Measurements from ENCODE around the gene TGM5. TPM values are rescaled to one million over a fixed set of nuclear protein-coding genes. Genes with fewer than 3 reads are reported as not detected.
A peak's percentile ranks its signal among the peaks of the same experiment; 100 is the strongest.

Gene TGM5
- total and polyA plus RNA-seq, 2 experiments from 2014 or later, result not detected

DNA sequence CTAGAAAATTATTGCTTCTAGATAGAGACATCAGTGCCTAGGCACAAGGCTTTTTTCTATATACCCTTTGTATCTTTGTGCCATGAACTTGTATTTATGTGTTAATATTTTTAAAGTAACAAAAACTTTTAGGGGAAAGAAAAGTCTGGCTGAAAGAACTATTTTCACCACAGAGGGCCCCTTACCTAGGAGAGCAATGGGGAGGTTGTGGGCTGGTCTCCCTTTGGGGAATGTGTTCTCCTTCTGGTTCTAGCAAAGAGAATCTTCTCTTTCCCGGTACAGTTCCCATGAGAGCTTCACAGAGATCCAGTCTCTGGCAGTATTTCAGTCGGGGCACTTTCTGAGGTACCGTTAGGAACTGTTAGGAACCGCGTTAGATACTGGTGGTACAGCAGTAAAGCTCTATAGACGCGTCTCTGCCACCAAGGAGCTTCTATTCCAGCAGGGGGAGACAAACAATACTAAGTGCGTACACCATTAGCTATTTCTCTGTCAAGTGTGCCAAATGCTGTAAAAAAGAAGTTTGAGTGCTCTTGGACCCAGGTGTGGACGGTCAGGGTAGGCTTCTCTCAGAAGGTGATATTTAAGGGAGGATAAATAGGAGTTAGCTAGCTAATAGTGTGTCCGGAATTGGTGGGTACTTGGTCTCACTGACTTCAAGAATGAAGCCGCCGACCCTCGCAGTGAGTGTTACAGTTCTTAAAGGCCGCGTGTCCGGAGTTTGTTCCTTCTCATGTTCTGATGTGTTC lies 41.4 kb downstream of the TGM5 start:
- no peak overlapping the region for H3K27ac ChIP-seq (ENCODE audit: low read depth)
- no peak overlapping the region for H3K4me3 ChIP-seq

More for the DNA sequence above, 41.4 kb downstream of the TGM5 start:
- Mint-ChIP-seq H3K27me3 (ENCODE audit: insufficient read depth, low read depth, poor library complexity) (peaks cover 6% of the 10 kb centered on the region), H3K9me3 (no peaks in the 10 kb centered on the region; the same call in 2 of the 3 replicates), H3K4me1 (no peaks in the 10 kb centered on the region), H3K4me3 (no peak overlapping the region), H3K27ac (no peak overlapping the region), H3K36me3 (ENCODE audit: low read depth) (no peaks in the 10 kb centered on the region)
- H3K79me2 ChIP-seq (replicated peaks; ENCODE audit: insufficient read depth), result no peaks in the 10 kb centered on the region
- ATAC-seq (peak; percentile 97), DNase-seq (ENCODE audit: low spot score) (peak; percentile 93)
- H3K4me2 ChIP-seq, result no peak overlapping the region
- H3K27me3 ChIP-seq (ENCODE audit: insufficient read depth), result no peaks in the 10 kb centered on the region
- H2AFZ ChIP-seq, result peak overlapping the region; percentile 8; the same call in 1 of the 2 replicates
- TF ChIP-seq STAT1 (IDR thresholded peaks at IDR 0.05; ENCODE audit: unreplicated experiment), result no peak
- TF ChIP-seq, protein P1, sequence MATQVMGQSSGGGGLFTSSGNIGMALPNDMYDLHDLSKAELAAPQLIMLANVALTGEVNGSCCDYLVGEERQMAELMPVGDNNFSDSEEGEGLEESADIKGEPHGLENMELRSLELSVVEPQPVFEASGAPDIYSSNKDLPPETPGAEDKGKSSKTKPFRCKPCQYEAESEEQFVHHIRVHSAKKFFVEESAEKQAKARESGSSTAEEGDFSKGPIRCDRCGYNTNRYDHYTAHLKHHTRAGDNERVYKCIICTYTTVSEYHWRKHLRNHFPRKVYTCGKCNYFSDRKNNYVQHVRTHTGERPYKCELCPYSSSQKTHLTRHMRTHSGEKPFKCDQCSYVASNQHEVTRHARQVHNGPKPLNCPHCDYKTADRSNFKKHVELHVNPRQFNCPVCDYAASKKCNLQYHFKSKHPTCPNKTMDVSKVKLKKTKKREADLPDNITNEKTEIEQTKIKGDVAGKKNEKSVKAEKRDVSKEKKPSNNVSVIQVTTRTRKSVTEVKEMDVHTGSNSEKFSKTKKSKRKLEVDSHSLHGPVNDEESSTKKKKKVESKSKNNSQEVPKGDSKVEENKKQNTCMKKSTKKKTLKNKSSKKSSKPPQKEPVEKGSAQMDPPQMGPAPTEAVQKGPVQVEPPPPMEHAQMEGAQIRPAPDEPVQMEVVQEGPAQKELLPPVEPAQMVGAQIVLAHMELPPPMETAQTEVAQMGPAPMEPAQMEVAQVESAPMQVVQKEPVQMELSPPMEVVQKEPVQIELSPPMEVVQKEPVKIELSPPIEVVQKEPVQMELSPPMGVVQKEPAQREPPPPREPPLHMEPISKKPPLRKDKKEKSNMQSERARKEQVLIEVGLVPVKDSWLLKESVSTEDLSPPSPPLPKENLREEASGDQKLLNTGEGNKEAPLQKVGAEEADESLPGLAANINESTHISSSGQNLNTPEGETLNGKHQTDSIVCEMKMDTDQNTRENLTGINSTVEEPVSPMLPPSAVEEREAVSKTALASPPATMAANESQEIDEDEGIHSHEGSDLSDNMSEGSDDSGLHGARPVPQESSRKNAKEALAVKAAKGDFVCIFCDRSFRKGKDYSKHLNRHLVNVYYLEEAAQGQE (IDR thresholded peaks at IDR 0.05; ENCODE audit: unreplicated experiment), result no peak
- TF ChIP-seq, protein P2, sequence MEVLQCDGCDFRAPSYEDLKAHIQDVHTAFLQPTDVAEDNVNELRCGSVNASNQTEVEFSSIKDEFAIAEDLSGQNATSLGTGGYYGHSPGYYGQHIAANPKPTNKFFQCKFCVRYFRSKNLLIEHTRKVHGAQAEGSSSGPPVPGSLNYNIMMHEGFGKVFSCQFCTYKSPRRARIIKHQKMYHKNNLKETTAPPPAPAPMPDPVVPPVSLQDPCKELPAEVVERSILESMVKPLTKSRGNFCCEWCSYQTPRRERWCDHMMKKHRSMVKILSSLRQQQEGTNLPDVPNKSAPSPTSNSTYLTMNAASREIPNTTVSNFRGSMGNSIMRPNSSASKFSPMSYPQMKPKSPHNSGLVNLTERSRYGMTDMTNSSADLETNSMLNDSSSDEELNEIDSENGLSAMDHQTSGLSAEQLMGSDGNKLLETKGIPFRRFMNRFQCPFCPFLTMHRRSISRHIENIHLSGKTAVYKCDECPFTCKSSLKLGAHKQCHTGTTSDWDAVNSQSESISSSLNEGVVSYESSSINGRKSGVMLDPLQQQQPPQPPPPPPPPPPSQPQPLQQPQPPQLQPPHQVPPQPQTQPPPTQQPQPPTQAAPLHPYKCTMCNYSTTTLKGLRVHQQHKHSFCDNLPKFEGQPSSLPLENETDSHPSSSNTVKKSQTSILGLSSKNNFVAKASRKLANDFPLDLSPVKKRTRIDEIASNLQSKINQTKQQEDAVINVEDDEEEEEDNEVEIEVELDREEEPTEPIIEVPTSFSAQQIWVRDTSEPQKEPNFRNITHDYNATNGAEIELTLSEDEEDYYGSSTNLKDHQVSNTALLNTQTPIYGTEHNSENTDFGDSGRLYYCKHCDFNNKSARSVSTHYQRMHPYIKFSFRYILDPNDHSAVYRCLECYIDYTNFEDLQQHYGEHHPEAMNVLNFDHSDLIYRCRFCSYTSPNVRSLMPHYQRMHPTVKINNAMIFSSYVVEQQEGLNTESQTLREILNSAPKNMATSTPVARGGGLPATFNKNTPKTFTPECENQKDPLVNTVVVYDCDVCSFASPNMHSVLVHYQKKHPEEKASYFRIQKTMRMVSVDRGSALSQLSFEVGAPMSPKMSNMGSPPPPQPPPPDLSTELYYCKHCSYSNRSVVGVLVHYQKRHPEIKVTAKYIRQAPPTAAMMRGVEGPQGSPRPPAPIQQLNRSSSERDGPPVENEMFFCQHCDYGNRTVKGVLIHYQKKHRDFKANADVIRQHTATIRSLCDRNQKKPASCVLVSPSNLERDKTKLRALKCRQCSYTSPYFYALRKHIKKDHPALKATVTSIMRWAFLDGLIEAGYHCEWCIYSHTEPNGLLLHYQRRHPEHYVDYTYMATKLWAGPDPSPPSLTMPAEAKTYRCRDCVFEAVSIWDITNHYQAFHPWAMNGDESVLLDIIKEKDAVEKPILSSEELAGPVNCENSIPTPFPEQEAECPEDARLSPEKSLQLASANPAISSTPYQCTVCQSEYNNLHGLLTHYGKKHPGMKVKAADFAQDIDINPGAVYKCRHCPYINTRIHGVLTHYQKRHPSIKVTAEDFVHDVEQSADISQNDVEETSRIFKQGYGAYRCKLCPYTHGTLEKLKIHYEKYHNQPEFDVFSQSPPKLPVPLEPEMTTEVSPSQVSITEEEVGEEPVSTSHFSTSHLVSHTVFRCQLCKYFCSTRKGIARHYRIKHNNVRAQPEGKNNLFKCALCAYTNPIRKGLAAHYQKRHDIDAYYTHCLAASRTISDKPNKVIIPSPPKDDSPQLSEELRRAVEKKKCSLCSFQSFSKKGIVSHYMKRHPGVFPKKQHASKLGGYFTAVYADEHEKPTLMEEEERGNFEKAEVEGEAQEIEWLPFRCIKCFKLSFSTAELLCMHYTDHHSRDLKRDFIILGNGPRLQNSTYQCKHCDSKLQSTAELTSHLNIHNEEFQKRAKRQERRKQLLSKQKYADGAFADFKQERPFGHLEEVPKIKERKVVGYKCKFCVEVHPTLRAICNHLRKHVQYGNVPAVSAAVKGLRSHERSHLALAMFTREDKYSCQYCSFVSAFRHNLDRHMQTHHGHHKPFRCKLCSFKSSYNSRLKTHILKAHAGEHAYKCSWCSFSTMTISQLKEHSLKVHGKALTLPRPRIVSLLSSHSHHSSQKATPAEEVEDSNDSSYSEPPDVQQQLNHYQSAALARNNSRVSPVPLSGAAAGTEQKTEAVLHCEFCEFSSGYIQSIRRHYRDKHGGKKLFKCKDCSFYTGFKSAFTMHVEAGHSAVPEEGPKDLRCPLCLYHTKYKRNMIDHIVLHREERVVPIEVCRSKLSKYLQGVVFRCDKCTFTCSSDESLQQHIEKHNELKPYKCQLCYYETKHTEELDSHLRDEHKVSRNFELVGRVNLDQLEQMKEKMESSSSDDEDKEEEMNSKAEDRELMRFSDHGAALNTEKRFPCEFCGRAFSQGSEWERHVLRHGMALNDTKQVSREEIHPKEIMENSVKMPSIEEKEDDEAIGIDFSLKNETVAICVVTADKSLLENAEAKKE (CRISPR knock-in tag; IDR thresholded peaks at IDR 0.05), result no peak
- TF ChIP-seq JUNB (IDR thresholded peaks at IDR 0.05; ENCODE audit: unreplicated experiment), result no peak
- TF ChIP-seq, protein P3, sequence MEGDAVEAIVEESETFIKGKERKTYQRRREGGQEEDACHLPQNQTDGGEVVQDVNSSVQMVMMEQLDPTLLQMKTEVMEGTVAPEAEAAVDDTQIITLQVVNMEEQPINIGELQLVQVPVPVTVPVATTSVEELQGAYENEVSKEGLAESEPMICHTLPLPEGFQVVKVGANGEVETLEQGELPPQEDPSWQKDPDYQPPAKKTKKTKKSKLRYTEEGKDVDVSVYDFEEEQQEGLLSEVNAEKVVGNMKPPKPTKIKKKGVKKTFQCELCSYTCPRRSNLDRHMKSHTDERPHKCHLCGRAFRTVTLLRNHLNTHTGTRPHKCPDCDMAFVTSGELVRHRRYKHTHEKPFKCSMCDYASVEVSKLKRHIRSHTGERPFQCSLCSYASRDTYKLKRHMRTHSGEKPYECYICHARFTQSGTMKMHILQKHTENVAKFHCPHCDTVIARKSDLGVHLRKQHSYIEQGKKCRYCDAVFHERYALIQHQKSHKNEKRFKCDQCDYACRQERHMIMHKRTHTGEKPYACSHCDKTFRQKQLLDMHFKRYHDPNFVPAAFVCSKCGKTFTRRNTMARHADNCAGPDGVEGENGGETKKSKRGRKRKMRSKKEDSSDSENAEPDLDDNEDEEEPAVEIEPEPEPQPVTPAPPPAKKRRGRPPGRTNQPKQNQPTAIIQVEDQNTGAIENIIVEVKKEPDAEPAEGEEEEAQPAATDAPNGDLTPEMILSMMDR (conservative IDR thresholded peaks at IDR 0.05; ENCODE audit: low read depth in 2 of 2), result peak; percentile 83 to 86
- TF ChIP-seq ZNF331 (CRISPR knock-in tag; IDR thresholded peaks at IDR 0.05; ENCODE audit: low read depth), result no peak
- no peak for TF ChIP-seq NANOG (IDR thresholded peaks at IDR 0.05; ENCODE audit: borderline replicate concordance)
- H3F3A ChIP-seq (replicated peaks; ENCODE audit: low read depth), result no peaks in the 10 kb centered on the region
- H3K9me2 ChIP-seq (ENCODE audit: insufficient read depth), result no peaks in the 10 kb centered on the region
- H3K4me1 ChIP-seq (ENCODE audit: insufficient read depth), result no peaks in the 10 kb centered on the region
- H3K36me3 ChIP-seq (ENCODE audit: insufficient read depth), result no peaks in the 10 kb centered on the region
- H4K20me1 ChIP-seq (replicated peaks; ENCODE audit: insufficient read depth), result no peaks in the 10 kb centered on the region
